ELR (cell line): Measurements from ENCODE around the gene RDM1.
A peak's percentile ranks its signal among the peaks of the same experiment; 100 is the strongest.
"Not testable (repeated sequence)": the region's sequence is repeated elsewhere in the genome, so short reads cannot be mapped to it uniquely, and the experiment has no call there.

Experiments used
- DNase-seq: peaks from one replicate; pipeline ENCODE4 v3.0.0-alpha.2; 2015; ENCODE audit warnings: low read depth

The RDM1 gene

DNA sequence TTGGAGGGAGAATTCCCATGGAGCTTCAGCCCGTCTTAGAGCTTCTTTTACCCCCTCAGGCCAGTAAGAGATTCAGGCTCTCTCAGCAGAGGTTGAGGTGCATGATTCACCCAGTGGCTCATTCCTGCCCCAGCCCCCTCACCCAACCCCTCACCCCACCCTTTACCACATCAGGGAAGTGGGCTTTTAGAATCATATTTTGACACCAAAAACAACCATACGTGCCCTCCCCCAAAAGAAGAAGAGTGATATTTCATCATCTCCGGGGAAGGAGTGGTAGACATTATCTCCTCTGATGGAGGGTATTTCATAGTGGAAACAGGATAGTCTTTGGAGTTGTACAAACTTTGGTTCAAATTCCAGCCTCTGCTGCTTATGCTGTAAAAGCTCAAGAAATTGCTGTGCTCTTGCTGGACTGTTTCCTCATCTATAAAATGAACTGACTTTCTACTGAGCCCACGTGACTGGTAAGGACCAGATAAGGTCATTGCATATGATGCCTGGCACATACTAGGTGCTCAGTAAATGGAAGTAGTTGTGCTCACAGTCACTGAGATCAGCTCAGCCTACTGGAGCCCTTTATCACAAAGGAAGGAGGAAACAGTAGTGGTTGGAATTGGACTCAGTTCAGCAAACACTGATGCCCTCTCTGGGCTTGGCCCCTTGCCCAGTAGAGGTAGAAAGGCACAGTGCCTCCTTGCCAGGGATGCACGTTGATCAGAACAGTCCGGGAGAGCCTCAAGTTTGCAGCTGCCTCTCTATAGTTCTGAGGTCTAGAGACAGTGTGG lies 32.1 kb downstream of the RDM1 start:
- peak; percentile 17 for DNase-seq

DNA sequence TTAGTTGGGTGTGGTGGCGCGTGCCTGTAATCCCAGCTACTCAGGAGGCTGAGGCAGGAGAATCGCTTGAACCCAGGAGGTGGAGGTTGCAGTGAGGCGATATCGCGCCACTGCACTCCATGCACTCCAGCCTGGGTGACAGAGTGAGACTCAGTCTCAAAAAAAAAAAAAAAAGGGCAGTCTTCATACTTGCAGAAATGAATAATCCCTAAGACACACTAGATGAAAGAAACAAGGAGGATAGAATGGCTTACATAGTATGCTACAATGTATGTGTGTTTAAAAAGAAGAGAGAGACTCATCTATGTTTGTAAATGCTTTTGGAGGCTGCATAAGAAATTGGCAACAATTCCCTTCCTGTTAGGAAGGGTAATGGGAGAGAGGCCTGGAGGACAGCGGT lies 32.8 kb downstream of the RDM1 start:
- DNase-seq = not testable (repeated sequence)

- no peak for DNase-seq
Observed at GRCh38 chr17:35895636-35896587, 34.7 kb downstream of the RDM1 start.

GRCh38 chr17:35894206-35894605 lies 36.4 kb downstream of the RDM1 start:
- no peak for DNase-seq

DNA sequence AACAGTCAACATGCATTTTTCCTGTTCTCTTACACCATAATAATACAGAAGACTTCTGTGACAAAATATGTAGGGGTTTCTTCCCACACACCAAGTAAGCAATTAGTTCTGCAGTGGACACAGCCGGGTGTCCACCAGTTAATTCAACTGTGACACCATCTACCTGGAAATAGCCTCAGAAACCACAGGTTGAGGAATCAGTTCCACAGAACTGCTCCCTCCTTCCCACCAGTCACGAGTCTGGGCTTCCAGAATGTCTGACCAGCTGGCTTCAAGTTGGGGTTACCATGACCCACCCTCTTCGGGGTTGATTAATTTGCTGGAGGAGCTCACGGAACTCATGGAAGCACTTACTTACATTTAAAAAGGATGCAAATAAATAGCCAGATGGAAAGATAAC lies 36.8 kb downstream of the RDM1 start:
- no peak for DNase-seq

- DNase-seq = peak; percentile 31
Observed at GRCh38 chr17:35892091-35893035, 38.2 kb downstream of the RDM1 start.

GRCh38 chr17:35891269-35891668 lies 39.3 kb downstream of the RDM1 start:
- DNase-seq = no peak

DNA sequence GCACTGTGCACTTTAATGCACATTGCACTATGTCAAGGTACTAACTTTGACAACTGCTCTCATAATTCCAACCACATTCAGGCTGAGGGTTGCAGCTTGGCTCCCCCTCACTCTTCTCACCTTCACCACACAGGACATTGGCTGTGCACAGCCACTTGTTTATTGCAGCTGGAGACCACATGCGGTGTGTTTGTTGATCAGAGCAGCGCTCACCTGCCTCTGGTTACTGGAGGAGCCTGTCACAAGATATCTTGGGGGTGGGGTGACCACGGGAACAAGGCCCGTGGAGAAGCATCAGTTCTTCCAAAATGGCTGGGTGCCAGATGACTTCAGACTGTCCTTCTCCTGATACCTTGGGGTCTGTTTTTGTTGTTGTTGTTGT lies 39.8 kb downstream of the RDM1 start:
- no peak for DNase-seq

GRCh38 chr17:35889818-35890773 lies 40.5 kb downstream of the RDM1 start:
- peak; percentile 42 for DNase-seq

DNA sequence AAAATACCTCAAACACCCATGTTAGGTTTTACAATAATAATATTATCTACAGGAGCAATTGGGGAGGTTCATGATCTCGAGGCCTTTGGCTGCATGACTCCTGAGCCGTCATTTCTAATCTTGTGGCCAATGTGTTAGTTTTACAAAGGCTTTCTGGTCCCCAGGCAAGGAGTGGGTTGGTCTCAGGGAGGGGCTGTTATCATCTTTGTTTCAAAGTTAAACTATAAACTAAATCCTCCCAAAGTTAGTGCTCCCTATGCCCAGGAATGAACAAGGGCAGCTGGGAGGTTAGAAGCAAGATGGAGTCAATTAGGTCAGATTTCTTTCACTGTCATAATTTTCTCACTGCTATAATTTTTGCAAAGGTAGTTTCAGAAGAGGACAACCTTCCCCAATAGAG lies 41.3 kb downstream of the RDM1 start:
- no peak for DNase-seq

- peak; percentile 48 for DNase-seq
Observed at GRCh38 chr17:35879773-35880654, 50.6 kb downstream of the RDM1 start, which contains the start of gene CCL5. Gene CCL5 (minus strand): TSS chr17:35880360.

GRCh38 chr17:35878361-35878760 lies 52.2 kb downstream of the RDM1 start:
- no peak for DNase-seq

DNA sequence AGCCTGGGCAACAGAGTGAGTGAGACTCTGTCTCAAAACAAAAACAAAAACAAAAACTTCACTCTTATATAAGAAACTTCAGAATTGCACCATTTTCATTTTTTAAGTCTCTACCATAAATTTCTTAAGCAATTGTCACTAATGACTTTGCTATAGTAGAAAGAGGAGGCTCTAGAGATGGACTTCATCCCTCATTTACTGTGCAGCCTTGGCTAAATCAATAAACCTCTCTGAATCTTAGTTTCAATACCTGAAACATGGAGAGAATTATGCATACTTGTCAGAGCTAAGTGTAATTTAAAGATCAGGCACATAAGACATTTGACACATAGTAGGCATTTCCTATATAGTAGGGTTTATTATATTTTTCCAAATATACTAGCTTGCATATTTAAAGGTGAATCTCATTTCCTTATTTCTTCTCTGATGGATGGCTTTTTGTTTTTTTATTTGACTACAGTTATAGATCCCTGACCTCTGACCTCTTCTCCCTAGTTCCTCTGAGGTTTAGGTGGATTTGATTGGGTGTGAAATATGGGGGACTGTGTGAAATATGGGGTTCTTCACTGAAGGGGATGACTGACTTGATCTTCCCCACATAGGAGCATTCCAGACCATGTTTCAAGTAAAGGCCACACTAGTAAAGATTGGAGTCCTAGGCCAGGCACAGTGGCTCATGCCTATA lies 53.1 kb downstream of the RDM1 start:
- DNase-seq = no peak

DNA sequence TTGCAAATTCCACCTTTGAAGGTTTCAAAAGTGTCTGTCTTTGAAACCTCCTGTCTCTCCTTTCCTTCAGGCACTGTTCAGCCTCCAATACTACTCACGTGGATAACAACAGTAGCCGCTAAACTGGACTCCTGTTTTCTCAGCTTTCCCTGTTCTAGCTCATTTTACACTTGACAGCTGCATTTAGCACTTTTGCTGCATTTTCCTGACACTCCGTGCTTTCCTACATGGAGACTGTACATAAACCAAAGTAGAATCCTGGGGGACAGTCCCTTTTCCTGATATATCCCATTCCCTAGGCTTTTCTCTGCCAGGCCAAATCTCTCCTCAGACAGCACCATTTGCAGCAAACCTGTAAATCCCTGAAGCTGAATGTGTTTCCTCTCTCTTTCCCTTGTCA lies 54.0 kb downstream of the RDM1 start:
- no peak for DNase-seq

- no peak for DNase-seq
Observed at GRCh38 chr17:35875800-35876139, 54.8 kb downstream of the RDM1 start.

DNA sequence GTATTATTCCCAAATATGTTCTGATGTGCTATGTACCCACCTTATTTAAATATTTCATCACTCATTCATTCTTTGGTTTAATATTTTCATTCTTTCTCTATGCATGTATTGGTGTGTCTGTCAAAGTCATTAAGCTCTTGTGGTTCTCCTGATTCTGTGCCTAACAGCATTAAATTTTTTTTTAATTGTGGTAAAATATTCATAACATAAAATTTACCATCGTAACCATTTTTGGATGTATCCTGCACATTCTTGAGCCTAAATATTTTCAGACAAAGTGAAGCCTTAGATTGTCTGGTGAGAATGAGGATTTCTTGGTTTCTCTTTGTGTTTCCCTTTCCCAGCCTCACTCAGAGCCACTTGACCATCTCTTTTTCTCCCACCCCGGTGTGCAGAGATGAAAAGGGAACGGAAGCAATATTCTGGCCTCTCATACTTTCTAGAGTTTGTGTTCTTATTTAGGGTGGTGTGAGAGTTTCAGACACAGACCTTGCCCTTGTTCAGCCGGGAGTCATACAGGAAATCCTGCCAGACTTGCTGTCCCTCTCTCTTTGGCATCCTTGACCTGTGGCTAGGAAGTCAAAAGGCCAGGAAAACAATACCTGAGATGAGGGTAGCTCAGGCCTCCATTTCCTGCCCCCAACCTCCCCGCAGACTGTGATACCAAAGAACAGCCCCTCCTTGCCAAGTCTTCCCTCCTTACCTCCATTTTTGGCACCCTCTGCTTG lies 55.3 kb downstream of the RDM1 start:
- no peak for DNase-seq

GRCh38 chr17:35872196-35872980 lies 58.2 kb downstream of the RDM1 start:
- no peak for DNase-seq
